ENCODE measurements around the gene ZNF30.
"Not testable (repeated sequence)": the region's sequence is repeated elsewhere in the genome, so short reads cannot be mapped to it uniquely, and the experiment has no call there.

The ZNF30 gene

DNA sequence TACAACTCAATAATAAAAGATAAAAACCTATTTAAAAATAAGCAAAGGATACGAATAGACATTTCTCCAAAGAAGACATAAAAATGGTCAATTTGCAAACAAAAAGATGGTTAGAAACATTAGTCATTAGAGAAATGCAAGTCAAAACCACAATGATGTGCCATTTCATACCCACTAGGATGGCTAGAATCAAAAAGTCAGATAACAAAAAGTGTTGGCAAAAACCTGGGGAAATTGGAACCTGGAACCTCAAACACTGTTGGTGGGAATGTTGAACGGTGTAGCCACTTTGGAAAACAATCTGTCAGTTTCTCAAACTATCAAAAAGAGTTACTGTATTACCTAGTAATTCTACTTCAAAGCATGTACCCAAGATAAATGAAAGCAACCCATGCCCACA is 26.5 kb upstream of the ZNF30 start:
- Histone ChIP-seq H3K4me3 (ENCODE audit: severe bottlenecking) (no peak overlapping the region), H3K27ac (ENCODE audit: poor library complexity, severe bottlenecking) (no peak overlapping the region), H3K9me3 (ENCODE audit: severe bottlenecking) (no peaks in the 10 kb centered on the region), H3K4me1 (ENCODE audit: insufficient read depth, poor library complexity, severe bottlenecking) (no peaks in the 10 kb centered on the region), H3K27me3 (ENCODE audit: insufficient read depth, poor library complexity, severe bottlenecking) (peaks cover 41% of the 10 kb centered on the region), H3K36me3 (ENCODE audit: low read depth) (no peaks in the 10 kb centered on the region)
- TF ChIP-seq, protein P1, sequence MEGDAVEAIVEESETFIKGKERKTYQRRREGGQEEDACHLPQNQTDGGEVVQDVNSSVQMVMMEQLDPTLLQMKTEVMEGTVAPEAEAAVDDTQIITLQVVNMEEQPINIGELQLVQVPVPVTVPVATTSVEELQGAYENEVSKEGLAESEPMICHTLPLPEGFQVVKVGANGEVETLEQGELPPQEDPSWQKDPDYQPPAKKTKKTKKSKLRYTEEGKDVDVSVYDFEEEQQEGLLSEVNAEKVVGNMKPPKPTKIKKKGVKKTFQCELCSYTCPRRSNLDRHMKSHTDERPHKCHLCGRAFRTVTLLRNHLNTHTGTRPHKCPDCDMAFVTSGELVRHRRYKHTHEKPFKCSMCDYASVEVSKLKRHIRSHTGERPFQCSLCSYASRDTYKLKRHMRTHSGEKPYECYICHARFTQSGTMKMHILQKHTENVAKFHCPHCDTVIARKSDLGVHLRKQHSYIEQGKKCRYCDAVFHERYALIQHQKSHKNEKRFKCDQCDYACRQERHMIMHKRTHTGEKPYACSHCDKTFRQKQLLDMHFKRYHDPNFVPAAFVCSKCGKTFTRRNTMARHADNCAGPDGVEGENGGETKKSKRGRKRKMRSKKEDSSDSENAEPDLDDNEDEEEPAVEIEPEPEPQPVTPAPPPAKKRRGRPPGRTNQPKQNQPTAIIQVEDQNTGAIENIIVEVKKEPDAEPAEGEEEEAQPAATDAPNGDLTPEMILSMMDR (IDR thresholded peaks at IDR 0.05; ENCODE audit: poor library complexity, severe bottlenecking), result no peak
- ATAC-seq (ENCODE audit: low read depth), result no peak
- no peak for DNase-seq (ENCODE audit: low spot score)

DNA sequence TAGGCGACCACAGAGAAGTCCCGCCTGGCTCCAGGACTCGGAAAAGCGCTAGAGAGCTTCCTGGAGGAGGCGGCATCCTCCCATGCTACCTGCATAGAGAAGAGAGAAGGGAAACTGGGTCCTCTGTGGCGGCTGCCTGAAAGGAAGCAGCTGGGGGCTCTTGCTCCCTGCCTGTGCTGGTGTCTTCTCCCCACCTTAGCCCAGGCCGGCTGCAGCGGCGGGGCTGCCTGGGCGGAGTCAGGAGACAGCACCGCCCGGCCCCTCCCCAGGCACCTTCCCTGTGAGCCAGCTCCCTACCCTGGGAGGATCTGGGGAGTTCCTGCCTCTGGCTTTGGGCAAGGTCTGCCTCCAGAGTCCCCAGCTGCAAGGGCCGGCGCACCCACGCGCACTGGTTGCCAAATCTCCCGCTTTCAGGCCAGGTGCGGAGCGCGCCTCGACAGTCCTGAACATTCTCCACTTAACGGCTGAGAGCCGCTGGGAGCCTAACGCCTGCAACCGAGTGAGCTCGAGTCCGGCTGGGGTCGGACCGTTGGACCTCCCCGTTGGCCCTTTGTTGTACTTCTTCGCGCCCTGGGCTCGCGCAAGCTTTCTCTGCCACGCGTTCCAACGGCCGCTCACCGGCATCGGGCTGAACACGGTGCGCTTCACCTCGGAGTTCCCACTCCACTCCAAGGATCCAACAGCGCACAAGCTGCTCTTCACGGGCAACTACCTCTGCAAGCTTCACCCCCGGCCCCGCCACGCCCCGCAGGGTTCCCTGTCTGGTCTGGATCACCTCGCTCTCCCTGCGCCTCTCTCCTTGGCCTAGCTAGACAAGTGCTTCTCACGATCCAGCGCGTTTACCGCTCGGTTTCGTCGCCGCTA is 21.8 kb upstream of the ZNF30 start:
- DNase-seq (ENCODE audit: low spot score), result no peak
- H3K27me3 ChIP-seq (ENCODE audit: insufficient read depth, poor library complexity, severe bottlenecking), result peaks cover 50% of the 10 kb centered on the region
- H3K36me3 ChIP-seq (ENCODE audit: low read depth), result no peaks in the 10 kb centered on the region
- H3K4me3 ChIP-seq (ENCODE audit: severe bottlenecking), result no peak overlapping the region
- ATAC-seq (ENCODE audit: low read depth), result peak; percentile 36; the same call in 2 of the 3 replicates
- H3K4me1 ChIP-seq (ENCODE audit: insufficient read depth, poor library complexity, severe bottlenecking), result no peaks in the 10 kb centered on the region
- no peaks in the 10 kb centered on the region for H3K9me3 ChIP-seq (ENCODE audit: severe bottlenecking)
- no peak overlapping the region for H3K27ac ChIP-seq (ENCODE audit: poor library complexity, severe bottlenecking)
- TF ChIP-seq, protein P1 (IDR thresholded peaks at IDR 0.05; ENCODE audit: poor library complexity, severe bottlenecking), result no peak

DNA sequence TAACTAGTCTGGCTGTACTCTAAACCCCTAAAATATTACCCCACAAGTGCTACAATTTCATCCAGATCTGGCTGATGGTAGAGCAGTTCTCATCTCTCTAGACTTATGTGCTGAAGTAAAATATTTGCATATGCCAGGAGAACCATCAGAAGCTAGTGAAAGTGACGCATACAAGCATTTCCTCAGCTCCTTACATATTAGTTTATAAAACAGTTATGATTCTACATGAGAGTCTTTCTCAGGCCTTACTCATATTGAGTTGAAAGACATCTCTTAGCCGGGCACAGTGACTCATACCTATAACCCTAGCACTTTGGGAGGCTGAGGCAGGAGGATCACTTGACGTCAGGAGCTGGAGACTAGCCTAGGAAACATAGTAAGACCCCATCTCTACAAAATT is 15.9 kb upstream of the ZNF30 start:
- Histone ChIP-seq H3K4me1 (ENCODE audit: insufficient read depth, poor library complexity, severe bottlenecking) (no peaks in the 10 kb centered on the region), H3K27ac (ENCODE audit: poor library complexity, severe bottlenecking) (no peak overlapping the region), H3K36me3 (ENCODE audit: low read depth) (no peaks in the 10 kb centered on the region), H3K4me3 (ENCODE audit: severe bottlenecking) (no peak overlapping the region), H3K9me3 (ENCODE audit: severe bottlenecking) (no peaks in the 10 kb centered on the region), H3K27me3 (ENCODE audit: insufficient read depth, poor library complexity, severe bottlenecking) (peaks cover 9% of the 10 kb centered on the region)
- TF ChIP-seq, protein P1 (IDR thresholded peaks at IDR 0.05; ENCODE audit: poor library complexity, severe bottlenecking), result no peak
- DNase-seq (ENCODE audit: low spot score), result no peak
- no peak for ATAC-seq (ENCODE audit: low read depth)

DNA sequence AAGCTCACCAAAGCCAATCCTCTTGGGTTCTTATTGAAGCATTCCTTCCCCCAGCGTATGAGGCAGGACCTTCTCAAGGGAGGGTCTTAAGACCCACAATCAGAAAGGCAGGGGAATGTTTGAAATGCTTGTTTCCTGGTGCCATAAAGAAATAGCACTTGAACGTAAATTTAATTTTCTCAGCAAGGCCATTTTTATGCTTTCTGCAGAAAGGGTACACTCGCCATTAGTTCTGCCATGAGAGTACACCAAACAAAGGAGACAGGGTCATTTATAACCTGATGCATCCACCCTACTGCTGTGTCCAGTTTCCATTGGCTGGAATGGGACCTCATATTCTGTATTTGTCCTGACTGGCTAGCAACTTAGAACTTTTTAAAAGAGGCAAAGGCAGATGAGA is 9.6 kb upstream of the ZNF30 start:
- ATAC-seq (ENCODE audit: low read depth); H3K27me3 ChIP-seq (ENCODE audit: insufficient read depth, poor library complexity, severe bottlenecking); H3K4me1 ChIP-seq (ENCODE audit: insufficient read depth, poor library complexity, severe bottlenecking); DNase-seq (ENCODE audit: low spot score); H3K9me3 ChIP-seq (ENCODE audit: severe bottlenecking); H3K36me3 ChIP-seq (ENCODE audit: low read depth); H3K27ac ChIP-seq (ENCODE audit: poor library complexity, severe bottlenecking); H3K4me3 ChIP-seq (ENCODE audit: severe bottlenecking): not testable (repeated sequence)

DNA sequence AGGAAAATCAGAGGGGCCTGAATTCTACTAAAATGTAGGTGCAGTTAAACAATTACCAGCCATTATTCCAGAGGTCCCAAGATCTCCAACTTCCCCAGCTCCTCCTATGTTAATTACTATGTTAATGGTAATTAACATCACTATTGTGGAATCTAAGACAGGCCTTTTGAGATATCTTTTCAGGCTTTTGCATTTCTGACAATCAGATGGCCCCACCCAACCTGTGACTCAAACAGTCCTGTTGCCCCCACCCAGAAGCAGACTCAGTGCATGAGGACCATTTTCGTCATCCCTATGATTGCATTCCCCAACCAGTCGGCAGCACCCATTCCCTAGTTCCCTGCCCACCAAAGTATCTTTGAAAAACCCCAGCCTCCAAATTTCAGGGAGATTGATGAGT is 8.5 kb upstream of the ZNF30 start:
- H3K4me1 ChIP-seq (ENCODE audit: insufficient read depth, poor library complexity, severe bottlenecking), result no peaks in the 10 kb centered on the region
- no peaks in the 10 kb centered on the region for H3K36me3 ChIP-seq (ENCODE audit: low read depth)
- no peaks in the 10 kb centered on the region for H3K27me3 ChIP-seq (ENCODE audit: insufficient read depth, poor library complexity, severe bottlenecking)
- DNase-seq (ENCODE audit: low spot score), result no peak
- TF ChIP-seq, protein P1 (IDR thresholded peaks at IDR 0.05; ENCODE audit: poor library complexity, severe bottlenecking), result no peak
- peaks cover 4% of the 10 kb centered on the region for H3K9me3 ChIP-seq (ENCODE audit: severe bottlenecking)
- H3K4me3 ChIP-seq (ENCODE audit: severe bottlenecking), result no peak overlapping the region
- ATAC-seq (ENCODE audit: low read depth), result no peak
- no peak overlapping the region for H3K27ac ChIP-seq (ENCODE audit: poor library complexity, severe bottlenecking)

DNA sequence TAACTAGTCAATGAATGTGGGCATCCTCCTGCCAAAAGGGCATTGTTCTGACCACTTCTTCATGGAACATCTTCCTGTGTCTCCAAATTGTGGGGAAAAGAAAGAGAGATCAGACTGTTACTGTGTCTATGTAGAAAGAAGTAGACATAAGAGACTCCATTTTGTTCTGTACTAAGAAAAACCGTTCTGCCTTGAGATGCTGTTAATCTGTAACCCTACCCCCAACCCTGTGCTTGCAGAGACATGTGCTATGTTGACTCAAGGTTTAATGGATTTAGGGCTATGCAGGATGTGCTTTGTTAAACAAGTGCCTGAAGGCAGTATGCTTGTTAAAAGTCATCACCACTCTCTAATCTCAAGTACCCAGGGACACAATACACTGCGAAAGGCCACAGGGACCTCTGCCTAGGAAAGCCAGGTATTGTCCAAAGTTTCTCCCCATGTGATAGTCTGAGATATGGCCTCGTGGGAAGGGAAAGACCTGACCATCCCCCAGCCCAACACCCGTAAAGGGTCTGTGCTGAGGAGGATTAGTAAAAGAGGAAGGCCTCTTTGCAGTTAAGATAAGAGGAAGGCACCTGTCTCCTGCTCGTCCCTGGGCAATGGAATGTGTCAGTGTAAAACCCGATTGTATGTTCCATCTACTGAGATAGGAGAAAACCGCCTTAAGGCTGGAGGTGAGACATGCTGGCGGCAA is 6.5 kb upstream of the ZNF30 start:
- H3K27ac ChIP-seq (ENCODE audit: poor library complexity, severe bottlenecking); ATAC-seq (ENCODE audit: low read depth); H3K9me3 ChIP-seq (ENCODE audit: severe bottlenecking); DNase-seq (ENCODE audit: low spot score); H3K27me3 ChIP-seq (ENCODE audit: insufficient read depth, poor library complexity, severe bottlenecking); H3K36me3 ChIP-seq (ENCODE audit: low read depth); H3K4me1 ChIP-seq (ENCODE audit: insufficient read depth, poor library complexity, severe bottlenecking); H3K4me3 ChIP-seq (ENCODE audit: severe bottlenecking): not testable (repeated sequence)
